Ascending aorta (tissue), 2 donors: ENCODE measurements around the gene AKNAD1. TPM values are rescaled to one million over a fixed set of nuclear protein-coding genes. Genes with fewer than 3 reads are reported as not detected.
"Not testable (repeated sequence)": the region's sequence is repeated elsewhere in the genome, so short reads cannot be mapped to it uniquely, and the experiment has no call there.

ENCODE experiments used
- DNase-seq, 2 donors: peaks; one replicate each; pipeline ENCODE4 v3.0.0-alpha.2; 2019; ENCODE audit warnings: low spot score in 2 of 2
- H3K27ac ChIP-seq, 2 donors: fragments of 200-600 bp; sonication (generic); one replicate each; pipeline ENCODE4 v1.5.1; 2016 to 2017; ENCODE audit warnings: mild to moderate bottlenecking in 1 of 2
- H3K27me3 ChIP-seq: fragments of 200-600 bp; sonication (generic); one replicate; pipeline ENCODE4 v1.5.1; 2017
- H3K36me3 ChIP-seq, 2 donors: fragments of 200-600 bp; sonication (generic); one replicate each; pipeline ENCODE4 v1.5.1; 2016
- H3K4me1 ChIP-seq, 2 donors: fragments of 200-600 bp; sonication (generic); one replicate each; pipeline ENCODE4 v1.5.1; 2016 to 2017; ENCODE audit warnings: mild to moderate bottlenecking in 1 of 2
- H3K4me3 ChIP-seq, 2 donors: fragments of 200-600 bp; sonication (generic); one replicate each; pipeline ENCODE4 v1.5.1; 2016 to 2017; ENCODE audit warnings: mild to moderate bottlenecking in 1 of 2
- H3K9me3 ChIP-seq, 2 donors: fragments of 200-600 bp; sonication (generic); one replicate each; pipeline ENCODE4 v1.5.1; 2016
- CTCF ChIP-seq, 3 experiments: fragments of 200-600 bp in 2 of 3; fragments of 450-650 bp in 1 of 3; sonication (generic) in 2 of 3; IDR thresholded peaks; one replicate each; pipeline ENCODE4 v1.5.1; 2016 to 2019; ENCODE audit warnings: antibody characterized with exemption in 3 of 3, mild to moderate bottlenecking in 1 of 3, moderate library complexity in 1 of 3
- intact Hi-C: fragments of 100-400 bp; cut with DNase I; formaldehyde crosslinking; loops from one replicate; pipeline ENCODE4 v1.15.1; 2023
- total RNA-seq: library from RNA; depleted of rRNA; stranded (reverse); fragments of >200 nt; gene quantifications from one replicate; pipeline ENCODE4 v1.1.0, GENCODE V29; 2016

Gene AKNAD1
- total RNA-seq, 1 donor from 2014 or later = not detected

GRCh38 chr1:108791790-108792189, 65.1 kb downstream of the AKNAD1 start:
- TF ChIP-seq CTCF (IDR thresholded peaks at IDR 0.05) = no peak
- no peaks in the 10 kb centered on the region for H3K4me1 ChIP-seq
- peaks cover 17 to 63% of the 10 kb centered on the region in 2 donors for H3K36me3 ChIP-seq
- H3K9me3 ChIP-seq = peaks cover 0 to 15% of the 10 kb centered on the region in 2 donors
- no peak for DNase-seq
- no peak overlapping the region for H3K4me3 ChIP-seq
- H3K27ac ChIP-seq = no peak overlapping the region
- intact Hi-C loops = no loop called here
- H3K27me3 ChIP-seq = no peaks in the 10 kb centered on the region

- peaks cover 8 to 14% of the 10 kb centered on the region in 2 donors for H3K9me3 ChIP-seq
- H3K4me3 ChIP-seq = no peak overlapping the region
- H3K27me3 ChIP-seq = no peaks in the 10 kb centered on the region
- H3K36me3 ChIP-seq = peaks cover 30 to 66% of the 10 kb centered on the region in 2 donors
- intact Hi-C loops = no loop called here
- no peaks in the 10 kb centered on the region for H3K4me1 ChIP-seq
- DNase-seq = no peak
- TF ChIP-seq CTCF (IDR thresholded peaks at IDR 0.05) = no peak
- no peak overlapping the region for H3K27ac ChIP-seq
Observed at GRCh38 chr1:108785880-108786279, 71.0 kb downstream of the AKNAD1 start.

GRCh38 chr1:108785264-108785663, 71.6 kb downstream of the AKNAD1 start:
- no peak overlapping the region for H3K4me3 ChIP-seq
- no peak for TF ChIP-seq CTCF (IDR thresholded peaks at IDR 0.05)
- H3K36me3 ChIP-seq = peaks cover 32 to 68% of the 10 kb centered on the region in 2 donors
- intact Hi-C loops = no loop called here
- no peaks in the 10 kb centered on the region for H3K27me3 ChIP-seq
- no peak overlapping the region for H3K27ac ChIP-seq
- DNase-seq = no peak
- no peaks in the 10 kb centered on the region for H3K4me1 ChIP-seq
- H3K9me3 ChIP-seq = peaks cover 8 to 14% of the 10 kb centered on the region in 2 donors

GRCh38 chr1:108781575-108781944, 75.3 kb downstream of the AKNAD1 start:
- H3K4me3 ChIP-seq, H3K27ac ChIP-seq, DNase-seq, intact Hi-C loops, H3K27me3 ChIP-seq, H3K4me1 ChIP-seq: not testable (repeated sequence)
- H3K36me3 ChIP-seq = peaks cover 49 to 75% of the 10 kb centered on the region in 2 donors
- H3K9me3 ChIP-seq = peaks cover 8 to 14% of the 10 kb centered on the region in 2 donors

GRCh38 chr1:108780937-108781574, 75.8 kb downstream of the AKNAD1 start:
- peaks cover 50 to 75% of the 10 kb centered on the region in 2 donors for H3K36me3 ChIP-seq

More at GRCh38 chr1:108780937-108781574, 75.8 kb downstream of the AKNAD1 start:
- H3K4me1 ChIP-seq = no peaks in the 10 kb centered on the region
- no peak for DNase-seq
- peaks cover 8 to 14% of the 10 kb centered on the region in 2 donors for H3K9me3 ChIP-seq
- no peak overlapping the region for H3K4me3 ChIP-seq
- H3K27me3 ChIP-seq = no peaks in the 10 kb centered on the region
- TF ChIP-seq CTCF (IDR thresholded peaks at IDR 0.05) = no peak
- H3K27ac ChIP-seq = no peak overlapping the region
- intact Hi-C loops = no loop called here
